Stomach (tissue), 9 donors: Measurements from ENCODE around the gene GABRB3. TPM values are rescaled to one million over a fixed set of nuclear protein-coding genes. Genes with fewer than 3 reads are reported as not detected.

Experiments used
- DNase-seq, 2 donors: peaks; one replicate each; pipeline versions ENCODE4 v3.0.0 to v3.0.0-alpha.2; 2013 to 2019
- H3K27ac ChIP-seq, 5 donors: fragments of 200-600 bp in 4 of 5; sonication (generic) in 4 of 5; one replicate each; pipeline ENCODE4 v1.5.1; 2013 to 2019; ENCODE audit warnings: mild to moderate bottlenecking in 1 of 5, moderate library complexity in 1 of 5
- H3K27me3 ChIP-seq, 3 donors: fragments of 200-600 bp; sonication (generic); one replicate each; pipeline ENCODE4 v1.5.1; 2017 to 2019; ENCODE audit warnings: mixed run types in 1 of 3
- H3K36me3 ChIP-seq, 4 donors: fragments of 200-600 bp; sonication (generic); 1 replicate in 3 of 4; 2 replicates in 1 of 4; pipeline ENCODE4 v1.5.1; 2016 to 2019
- H3K4me1 ChIP-seq, 4 donors: fragments of 200-600 bp; sonication (generic); one replicate each; pipeline ENCODE4 v1.5.1; 2016 to 2019
- H3K4me3 ChIP-seq, 4 donors: fragments of 200-600 bp; sonication (generic) in 3 of 4; one replicate each; pipeline ENCODE4 v1.5.1; 2016 to 2019; ENCODE audit warnings: mild to moderate bottlenecking in 1 of 4
- H3K9me3 ChIP-seq, 4 donors: fragments of 200-600 bp; sonication (generic); one replicate each; pipeline ENCODE4 v1.5.1; 2016 to 2019
- EP300 ChIP-seq: sonication (generic); formaldehyde crosslinking; IDR thresholded peaks from one replicate; pipeline ENCODE4 v1.6.1; 2017; ENCODE audit warnings: antibody characterized with exemption
- POLR2A ChIP-seq, 4 donors: fragments of 450-650 bp; IDR thresholded peaks; one replicate each; pipeline ENCODE4 v1.6.1; 2016; ENCODE audit warnings: antibody characterized with exemption in 4 of 4, control low read depth in 2 of 4, mild to moderate bottlenecking in 1 of 4, moderate library complexity in 1 of 4
- POLR2AphosphoS5 ChIP-seq, 3 donors: sonication (generic); formaldehyde crosslinking; IDR thresholded peaks; one replicate each; pipeline ENCODE4 v1.6.1; 2016; ENCODE audit warnings: antibody characterized with exemption in 3 of 3
- WGBS, 5 donors: extraction: QIAGEN DNeasy Blood & Tissue Kit in 3 of 5; methylation state at CpG; one replicate each; pipeline versions ENCODE4 v1.1.5 to v1.1.7; 2013 to 2018; 5-methylcytosine and 5-hydroxymethylcytosine counted together
- intact Hi-C: fragments of 100-400 bp; cut with DNase I; formaldehyde crosslinking; loops from one replicate; pipeline ENCODE4 v1.15.1; 2023; ENCODE audit warnings: low total_unique reads
- polyA plus RNA-seq, 3 donors: library from polyadenylated mRNA; stranded (reverse); fragments of 200-250 nt; gene quantifications; one replicate each; pipeline ENCODE4 v1.2.3, GENCODE V29; 2013
- total RNA-seq, 5 donors: library from RNA; depleted of rRNA; stranded (reverse); fragments of >200 nt; gene quantifications; one replicate each; pipeline versions ENCODE4 v1.1.0 to v1.2.3, GENCODE V29; 2014 to 2016
- TF ChIP-seq, protein P1 (sequence below), 7 experiments: fragments of 450-650 bp in 4 of 7; fragments of 200-600 bp in 3 of 7; sonication (generic) in 3 of 7; IDR thresholded peaks; one replicate each; pipeline ENCODE4 v1.5.1; 2016 to 2019; ENCODE audit warnings: antibody characterized with exemption in 7 of 7, control low read depth in 2 of 7, mild to moderate bottlenecking in 1 of 7
- donor health status: healthy with polysubstance abuse.
- donor health status: Bipolar disorder and iron deficiency.
- donor health status: healthy.

Gene GABRB3
- total and polyA plus RNA-seq, 8 donors = 1.5 to 14.6 (median 6.1) TPM; not detected in 2

DNA sequence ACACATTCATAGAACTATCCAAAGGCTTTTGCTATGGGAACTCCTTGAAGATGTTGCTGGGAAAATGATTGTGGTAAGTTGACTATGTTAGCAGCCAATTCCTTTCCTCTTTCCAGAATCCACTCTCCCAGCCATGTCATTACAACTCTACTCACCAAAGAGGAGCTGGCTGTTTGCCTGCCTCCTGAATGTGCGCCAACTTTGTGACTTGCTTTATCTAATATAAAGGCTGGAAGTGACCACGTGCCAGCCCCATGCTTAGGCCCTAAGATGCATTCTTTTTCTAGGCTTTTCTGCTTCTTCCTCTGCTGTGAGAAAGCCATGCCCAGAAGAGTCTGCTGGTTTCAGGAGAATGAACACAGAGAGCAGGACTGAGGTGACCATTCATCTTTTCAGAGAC lies 182.2 kb downstream of the GABRB3 start:
- Histone ChIP-seq H3K4me3 (no peak overlapping the region), H3K27ac (no peak overlapping the region), H3K9me3 (peaks cover 0 to 9% (median 0%) of the 10 kb centered on the region in 4 donors), H3K4me1 (no peaks in the 10 kb centered on the region), H3K36me3 (no peaks in the 10 kb centered on the region), H3K27me3 (no peaks in the 10 kb centered on the region)
- WGBS, 5 donors = 32 to 71% (median 45%) methylated on average over 2 of the region's 2 CpGs
- peak in 1 of 2 donors; percentile 40 for DNase-seq
- intact Hi-C loops = no loop called here
- TF ChIP-seq EP300 (no peak), POLR2AphosphoS5 (IDR thresholded peaks at IDR 0.05) (no peak), POLR2A (IDR thresholded peaks at IDR 0.05) (no peak)
- TF ChIP-seq, protein P1, sequence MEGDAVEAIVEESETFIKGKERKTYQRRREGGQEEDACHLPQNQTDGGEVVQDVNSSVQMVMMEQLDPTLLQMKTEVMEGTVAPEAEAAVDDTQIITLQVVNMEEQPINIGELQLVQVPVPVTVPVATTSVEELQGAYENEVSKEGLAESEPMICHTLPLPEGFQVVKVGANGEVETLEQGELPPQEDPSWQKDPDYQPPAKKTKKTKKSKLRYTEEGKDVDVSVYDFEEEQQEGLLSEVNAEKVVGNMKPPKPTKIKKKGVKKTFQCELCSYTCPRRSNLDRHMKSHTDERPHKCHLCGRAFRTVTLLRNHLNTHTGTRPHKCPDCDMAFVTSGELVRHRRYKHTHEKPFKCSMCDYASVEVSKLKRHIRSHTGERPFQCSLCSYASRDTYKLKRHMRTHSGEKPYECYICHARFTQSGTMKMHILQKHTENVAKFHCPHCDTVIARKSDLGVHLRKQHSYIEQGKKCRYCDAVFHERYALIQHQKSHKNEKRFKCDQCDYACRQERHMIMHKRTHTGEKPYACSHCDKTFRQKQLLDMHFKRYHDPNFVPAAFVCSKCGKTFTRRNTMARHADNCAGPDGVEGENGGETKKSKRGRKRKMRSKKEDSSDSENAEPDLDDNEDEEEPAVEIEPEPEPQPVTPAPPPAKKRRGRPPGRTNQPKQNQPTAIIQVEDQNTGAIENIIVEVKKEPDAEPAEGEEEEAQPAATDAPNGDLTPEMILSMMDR (IDR thresholded peaks at IDR 0.05) = no peak

- H3K4me3 ChIP-seq = no peak overlapping the region
- peaks cover 0 to 5% (median 0%) of the 10 kb centered on the region in 4 donors for H3K9me3 ChIP-seq
- WGBS, 5 donors = 82 to 89% (median 87%) methylated on average over 6 of the region's 6 CpGs
- TF ChIP-seq, protein P1 (IDR thresholded peaks at IDR 0.05) = no peak
- no peak for TF ChIP-seq POLR2AphosphoS5 (IDR thresholded peaks at IDR 0.05)
- TF ChIP-seq EP300 = no peak
- TF ChIP-seq POLR2A (IDR thresholded peaks at IDR 0.05) = no peak
- intact Hi-C loops = no loop called here
- no peaks in the 10 kb centered on the region for H3K4me1 ChIP-seq
- no peak overlapping the region for H3K27ac ChIP-seq
- peaks cover 0 to 7% (median 3%) of the 10 kb centered on the region in 4 donors for H3K36me3 ChIP-seq
- peak in 1 of 2 donors; percentile 11 for DNase-seq
- H3K27me3 ChIP-seq = no peaks in the 10 kb centered on the region
Measured at GRCh38 chr15:26582840-26583239, 190.0 kb downstream of the GABRB3 start.

DNA sequence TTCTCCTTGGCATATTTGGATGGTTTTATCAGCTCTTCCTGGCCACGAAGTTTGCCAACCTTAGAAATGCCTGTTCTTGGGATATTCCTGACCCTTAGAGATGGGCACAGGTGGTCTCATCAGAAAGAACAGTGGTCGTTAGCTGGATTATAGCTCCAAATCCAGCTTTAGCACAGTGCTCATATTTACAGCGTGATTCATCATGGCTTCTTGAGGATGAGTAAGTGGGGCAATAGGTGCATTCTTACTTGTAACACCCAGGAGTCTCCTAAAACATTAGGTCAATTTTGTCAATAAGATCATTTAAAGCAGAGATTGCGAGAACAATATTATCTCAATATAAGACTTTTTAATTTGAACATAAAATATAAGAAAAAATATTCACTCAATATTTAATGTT lies 191.9 kb downstream of the GABRB3 start:
- H3K36me3 ChIP-seq = peaks cover 0 to 7% (median 3%) of the 10 kb centered on the region in 4 donors
- intact Hi-C loops = no loop called here
- TF ChIP-seq EP300 = no peak
- TF ChIP-seq POLR2AphosphoS5 (IDR thresholded peaks at IDR 0.05) = no peak
- TF ChIP-seq POLR2A (IDR thresholded peaks at IDR 0.05) = no peak
- no peaks in the 10 kb centered on the region for H3K4me1 ChIP-seq
- 51 to 76% (median 58%) methylated on average over 3 to 4 of the region's 4 CpGs for WGBS, 5 donors
- no peak for DNase-seq
- no peak overlapping the region for H3K4me3 ChIP-seq
- no peaks in the 10 kb centered on the region for H3K27me3 ChIP-seq
- H3K27ac ChIP-seq = no peak overlapping the region
- H3K9me3 ChIP-seq = no peaks in the 10 kb centered on the region

DNA sequence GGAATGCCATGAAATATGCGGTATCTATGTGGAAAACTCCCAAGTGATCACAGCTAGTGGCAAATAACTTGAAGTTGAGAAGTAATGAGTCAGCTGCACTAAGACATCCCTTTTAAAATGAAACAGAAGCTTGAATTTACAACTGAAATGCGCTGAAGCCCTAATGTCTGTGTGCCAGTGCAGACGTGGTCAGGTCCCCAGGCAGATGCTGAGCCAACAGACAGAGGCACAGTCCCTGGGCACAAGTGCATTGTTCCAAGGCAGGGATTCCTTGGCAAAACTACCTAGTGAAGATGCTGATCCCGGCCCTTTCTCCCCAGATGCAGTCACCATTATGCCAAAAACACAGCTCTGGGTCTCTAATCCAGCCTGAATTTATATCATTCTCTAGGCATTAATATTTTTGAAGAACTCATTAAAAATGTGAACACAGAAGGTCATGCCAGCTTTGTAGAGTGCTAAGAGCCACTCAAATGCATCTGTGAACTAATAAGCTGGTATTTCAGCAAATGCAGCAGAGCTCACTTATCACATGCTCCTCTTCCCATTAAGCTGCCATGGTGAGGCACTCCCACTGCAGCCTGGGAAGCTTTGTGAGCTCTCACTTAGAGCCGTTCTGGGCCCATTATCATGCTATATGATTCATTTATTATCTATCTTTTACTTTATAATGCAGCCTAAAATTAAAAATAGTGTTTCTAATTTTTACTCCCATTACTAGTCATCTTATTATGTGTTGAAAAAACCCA lies 200.1 kb downstream of the GABRB3 start:
- H3K36me3 ChIP-seq = no peaks in the 10 kb centered on the region
- H3K9me3 ChIP-seq = peaks cover 0 to 5% (median 0%) of the 10 kb centered on the region in 4 donors
- intact Hi-C loops = no loop called here
- H3K4me1 ChIP-seq = no peaks in the 10 kb centered on the region
- peak in 1 of 2 donors; percentile 15 for DNase-seq
- 77 to 85% (median 83%) methylated on average over 5 of the region's 5 CpGs for WGBS, 5 donors
- H3K27me3 ChIP-seq = no peaks in the 10 kb centered on the region
- TF ChIP-seq EP300 = no peak
- no peak for TF ChIP-seq POLR2A (IDR thresholded peaks at IDR 0.05)
- no peak overlapping the region for H3K27ac ChIP-seq
- no peak overlapping the region for H3K4me3 ChIP-seq

GRCh38 chr15:26571346-26571745 lies 201.5 kb downstream of the GABRB3 start:
- H3K36me3 ChIP-seq = no peaks in the 10 kb centered on the region
- no peaks in the 10 kb centered on the region for H3K27me3 ChIP-seq
- no peak overlapping the region for H3K27ac ChIP-seq
- peaks cover 0 to 5% (median 0%) of the 10 kb centered on the region in 4 donors for H3K9me3 ChIP-seq
- WGBS, 5 donors = 67 to 90% (median 85%) methylated on average over 5 of the region's 5 CpGs
- TF ChIP-seq POLR2A (IDR thresholded peaks at IDR 0.05) (no peak), EP300 (no peak), POLR2AphosphoS5 (IDR thresholded peaks at IDR 0.05) (no peak)
- TF ChIP-seq, protein P1 (IDR thresholded peaks at IDR 0.05) = no peak
- H3K4me1 ChIP-seq = no peaks in the 10 kb centered on the region
- DNase-seq = no peak
- H3K4me3 ChIP-seq = no peak overlapping the region
- intact Hi-C loops = no loop called here
